Body of pancreas (tissue), 4 donors: ENCODE results near the gene PATZ1. TPM values are rescaled to one million over a fixed set of nuclear protein-coding genes. Genes with fewer than 3 reads are reported as not detected.
"Not testable (repeated sequence)": the region's sequence is repeated elsewhere in the genome, so short reads cannot be mapped to it uniquely, and the experiment has no call there.

ENCODE experiments used
- ATAC-seq: fragments of 150-250 bp; one replicate; pipeline ENCODE4 v1.9.1; 2016
- DNase-seq, 4 donors: peaks; one replicate each; pipeline ENCODE4 v3.0.0-alpha.2; 2019
- H3K27ac ChIP-seq, 4 donors: fragments of 200-600 bp; sonication (generic); 1 replicate in 3 of 4; 2 replicates in 1 of 4; pipeline versions ENCODE4 v1.5.1 to v1.6.1; 2016 to 2019; ENCODE audit warnings: mild to moderate bottlenecking in 1 of 4, mixed read lengths in 1 of 4, moderate library complexity in 1 of 4
- H3K27me3 ChIP-seq, 2 donors: fragments of 200-600 bp; sonication (generic); one replicate each; pipeline ENCODE4 v1.6.0; 2016; ENCODE audit warnings: mild to moderate bottlenecking in 1 of 2
- H3K36me3 ChIP-seq, 2 donors: fragments of 200-600 bp; sonication (generic); replicated peaks in 1 of 2; 2 replicates each; pipeline ENCODE4 v1.5.1; 2016; ENCODE audit warnings: low read depth in 2 of 2; ENCODE audit not compliant: insufficient read depth in 1 of 2
- H3K4me1 ChIP-seq: fragments of 200-600 bp; sonication (generic); one replicate; pipeline ENCODE4 v1.6.0; 2016
- H3K4me3 ChIP-seq, 2 donors: fragments of 200-600 bp; sonication (generic); 1 replicate in 1 of 2; 2 replicates in 1 of 2; pipeline ENCODE4 v1.5.1; 2016 to 2019
- H3K9me3 ChIP-seq, 3 donors: fragments of 200-600 bp; sonication (generic); 1 replicate in 2 of 3; 2 replicates in 1 of 3; pipeline ENCODE4 v1.5.1; 2016
- POLR2A ChIP-seq, 3 donors: fragments of 450-650 bp; IDR thresholded peaks; one replicate each; pipeline ENCODE4 v1.6.1; 2016; ENCODE audit warnings: antibody characterized with exemption in 3 of 3, mild to moderate bottlenecking in 2 of 3
- WGBS, 2 donors: methylation state at CpG; one replicate each; pipeline ENCODE4 v1.1.5; 2017; 5-methylcytosine and 5-hydroxymethylcytosine counted together
- intact Hi-C: fragments of 100-400 bp; cut with DNase I; formaldehyde crosslinking; loops from one replicate; pipeline ENCODE4 v1.15.1; 2023
- total RNA-seq, 2 donors: library from RNA; depleted of rRNA; stranded (reverse); fragments of >200 nt; gene quantifications; one replicate each; pipeline ENCODE4 v1.1.0, GENCODE V29; 2016
- TF ChIP-seq, protein P1 (sequence below), 7 experiments: fragments of 450-650 bp in 4 of 7; fragments of 200-600 bp in 3 of 7; sonication (generic) in 3 of 7; IDR thresholded peaks; one replicate each; pipeline ENCODE4 v1.5.1; 2016 to 2019; ENCODE audit warnings: antibody characterized with exemption in 7 of 7

PATZ1 gene, protein sequence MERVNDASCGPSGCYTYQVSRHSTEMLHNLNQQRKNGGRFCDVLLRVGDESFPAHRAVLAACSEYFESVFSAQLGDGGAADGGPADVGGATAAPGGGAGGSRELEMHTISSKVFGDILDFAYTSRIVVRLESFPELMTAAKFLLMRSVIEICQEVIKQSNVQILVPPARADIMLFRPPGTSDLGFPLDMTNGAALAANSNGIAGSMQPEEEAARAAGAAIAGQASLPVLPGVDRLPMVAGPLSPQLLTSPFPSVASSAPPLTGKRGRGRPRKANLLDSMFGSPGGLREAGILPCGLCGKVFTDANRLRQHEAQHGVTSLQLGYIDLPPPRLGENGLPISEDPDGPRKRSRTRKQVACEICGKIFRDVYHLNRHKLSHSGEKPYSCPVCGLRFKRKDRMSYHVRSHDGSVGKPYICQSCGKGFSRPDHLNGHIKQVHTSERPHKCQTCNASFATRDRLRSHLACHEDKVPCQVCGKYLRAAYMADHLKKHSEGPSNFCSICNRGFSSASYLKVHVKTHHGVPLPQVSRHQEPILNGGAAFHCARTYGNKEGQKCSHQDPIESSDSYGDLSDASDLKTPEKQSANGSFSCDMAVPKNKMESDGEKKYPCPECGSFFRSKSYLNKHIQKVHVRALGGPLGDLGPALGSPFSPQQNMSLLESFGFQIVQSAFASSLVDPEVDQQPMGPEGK
- total RNA-seq = 10 to 100 TPM; 24.1 to 25.1 TPM

GRCh38 chr22:31346255-31346732, at the start of gene PATZ1:
PATZ1 (minus strand) TSS chr22:31346346; CDS start chr22:31345602, 744 bp downstream.
- TF ChIP-seq, protein P1, sequence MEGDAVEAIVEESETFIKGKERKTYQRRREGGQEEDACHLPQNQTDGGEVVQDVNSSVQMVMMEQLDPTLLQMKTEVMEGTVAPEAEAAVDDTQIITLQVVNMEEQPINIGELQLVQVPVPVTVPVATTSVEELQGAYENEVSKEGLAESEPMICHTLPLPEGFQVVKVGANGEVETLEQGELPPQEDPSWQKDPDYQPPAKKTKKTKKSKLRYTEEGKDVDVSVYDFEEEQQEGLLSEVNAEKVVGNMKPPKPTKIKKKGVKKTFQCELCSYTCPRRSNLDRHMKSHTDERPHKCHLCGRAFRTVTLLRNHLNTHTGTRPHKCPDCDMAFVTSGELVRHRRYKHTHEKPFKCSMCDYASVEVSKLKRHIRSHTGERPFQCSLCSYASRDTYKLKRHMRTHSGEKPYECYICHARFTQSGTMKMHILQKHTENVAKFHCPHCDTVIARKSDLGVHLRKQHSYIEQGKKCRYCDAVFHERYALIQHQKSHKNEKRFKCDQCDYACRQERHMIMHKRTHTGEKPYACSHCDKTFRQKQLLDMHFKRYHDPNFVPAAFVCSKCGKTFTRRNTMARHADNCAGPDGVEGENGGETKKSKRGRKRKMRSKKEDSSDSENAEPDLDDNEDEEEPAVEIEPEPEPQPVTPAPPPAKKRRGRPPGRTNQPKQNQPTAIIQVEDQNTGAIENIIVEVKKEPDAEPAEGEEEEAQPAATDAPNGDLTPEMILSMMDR (IDR thresholded peaks at IDR 0.05) = no peak
- TF ChIP-seq POLR2A (IDR thresholded peaks at IDR 0.05) = no peak
- no peaks in the 10 kb centered on the region for H3K36me3 ChIP-seq
- H3K4me1 ChIP-seq = peaks cover 67% of the 10 kb centered on the region
- intact Hi-C loops = no loop called here
- H3K4me3 ChIP-seq = peak within 1 kb of the TSS; percentile 36 to 46
- WGBS, 2 donors = 1 to 2% methylated on average over 19 to 34 of the region's 41 CpGs
- H3K27me3 ChIP-seq = no peaks in the 10 kb centered on the region
- peak within 1 kb of the TSS; percentile 88 to 93 (median 92) for H3K27ac ChIP-seq
- ATAC-seq (peak; percentile 36), DNase-seq (peak; percentile 73 to 84 (median 76))
- no peaks in the 10 kb centered on the region for H3K9me3 ChIP-seq

- H3K9me3 ChIP-seq = no peaks in the 10 kb centered on the region
- peaks cover 11% of the 10 kb centered on the region for H3K4me1 ChIP-seq
- intact Hi-C loops = no loop called here
- WGBS, 2 donors = 71 to 77% methylated on average over 3 of the region's 3 CpGs
- DNase-seq (no peak), ATAC-seq (no peak)
- TF ChIP-seq, protein P1 (IDR thresholded peaks at IDR 0.05) = no peak
- H3K36me3 ChIP-seq = no peaks in the 10 kb centered on the region
- H3K27me3 ChIP-seq = no peaks in the 10 kb centered on the region
- no peak overlapping the region for H3K27ac ChIP-seq
- no peak overlapping the region for H3K4me3 ChIP-seq
Measured at GRCh38 chr22:31394326-31394725, 48.2 kb upstream of the PATZ1 start.

DNA sequence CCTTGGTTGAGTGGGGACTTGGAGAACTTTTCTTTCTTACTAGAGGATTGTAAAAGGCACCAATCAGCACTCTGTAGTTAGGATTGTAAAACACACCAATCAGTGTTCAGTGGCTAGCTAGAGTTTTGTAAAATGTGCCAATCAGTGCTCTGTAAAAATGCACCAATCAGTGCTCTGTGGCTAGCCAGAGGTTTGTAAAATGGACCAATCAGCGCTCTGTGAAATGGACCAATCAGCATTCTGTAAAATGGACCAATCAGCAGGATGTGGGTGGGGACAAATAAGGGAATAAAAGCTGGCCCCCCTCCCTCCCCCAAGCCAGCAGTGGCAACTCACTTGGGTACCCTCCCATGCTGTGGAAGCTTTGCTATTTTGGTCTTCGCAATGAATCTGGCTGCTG, 47.7 kb upstream of the PATZ1 start:
- 88 to 92% methylated on average over 2 of the region's 2 CpGs for WGBS, 2 donors
- H3K36me3 ChIP-seq = no peaks in the 10 kb centered on the region
- H3K4me1 ChIP-seq = peaks cover 9% of the 10 kb centered on the region
- no peaks in the 10 kb centered on the region for H3K9me3 ChIP-seq
- DNase-seq (no peak), ATAC-seq (no peak)
- no peak overlapping the region for H3K4me3 ChIP-seq
- intact Hi-C loops = no loop called here
- no peak overlapping the region for H3K27ac ChIP-seq
- no peaks in the 10 kb centered on the region for H3K27me3 ChIP-seq
- no peak for TF ChIP-seq POLR2A (IDR thresholded peaks at IDR 0.05)
- TF ChIP-seq, protein P1 (IDR thresholded peaks at IDR 0.05) = no peak

DNA sequence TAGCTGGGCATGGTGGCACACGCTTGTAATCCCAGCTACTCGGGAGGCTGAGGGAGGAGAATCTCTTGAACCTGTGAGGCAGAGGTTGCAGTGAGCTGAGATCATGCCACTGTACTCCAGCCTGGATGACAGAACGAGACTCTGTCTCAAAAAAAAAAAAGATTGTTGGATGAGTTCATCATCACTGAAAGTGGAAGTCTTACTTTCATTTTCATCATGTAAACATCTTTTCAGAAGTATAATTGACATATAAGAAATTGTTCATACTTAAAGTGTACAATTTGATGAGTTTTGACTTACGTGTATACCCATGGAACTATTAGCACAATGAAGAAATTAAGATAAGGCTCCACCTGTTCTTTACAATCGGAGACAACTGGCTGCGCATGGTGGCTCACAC, 32.5 kb upstream of the PATZ1 start:
- H3K9me3 ChIP-seq, DNase-seq, H3K4me3 ChIP-seq, intact Hi-C loops, H3K27me3 ChIP-seq, ATAC-seq, H3K27ac ChIP-seq, H3K4me1 ChIP-seq, H3K36me3 ChIP-seq: not testable (repeated sequence)
- 77 to 82% methylated on average over 6 of the region's 6 CpGs for WGBS, 2 donors

GRCh38 chr22:31378123-31378522, 32.0 kb upstream of the PATZ1 start:
- Histone ChIP-seq H3K4me1 (no peaks in the 10 kb centered on the region), H3K27ac (no peak overlapping the region), H3K27me3 (no peaks in the 10 kb centered on the region), H3K36me3 (no peaks in the 10 kb centered on the region), H3K9me3 (no peaks in the 10 kb centered on the region), H3K4me3 (no peak overlapping the region)
- ATAC-seq (no peak), DNase-seq (no peak)
- TF ChIP-seq POLR2A (IDR thresholded peaks at IDR 0.05) = no peak
- TF ChIP-seq, protein P1 (IDR thresholded peaks at IDR 0.05) = no peak
- 91 to 96% methylated on average over 3 of the region's 3 CpGs for WGBS, 2 donors
- intact Hi-C loops = no loop called here
